Immature natural killer cell (primary cell): Measurements from ENCODE around the gene PIH1D1. TPM values are rescaled to one million over a fixed set of nuclear protein-coding genes. Genes with fewer than 3 reads are reported as not detected.
A peak's percentile ranks its signal among the peaks of the same experiment; 100 is the strongest.

Experiments
- DNase-seq, 3 donors: peaks; one replicate each; pipeline ENCODE4 v3.0.0; 2022; ENCODE audit warnings: mixed read lengths in 1 of 3
- H3K27ac Mint-ChIP-seq, 6 donors: one replicate each; pipeline ENCODE4 v1.8.0; 2020; ENCODE audit warnings: mixed read lengths in 6 of 6, mild to moderate bottlenecking in 5 of 6, inconsistent platforms in 4 of 6, moderate library complexity in 3 of 6
- H3K27me3 Mint-ChIP-seq, 3 donors: one replicate each; pipeline ENCODE4 v1.8.0; 2020 to 2021; ENCODE audit warnings: low read depth in 3 of 3, mild to moderate bottlenecking in 3 of 3, mixed read lengths in 3 of 3, moderate library complexity in 3 of 3, inconsistent platforms in 1 of 3
- H3K36me3 Mint-ChIP-seq, 3 donors: one replicate each; pipeline ENCODE4 v1.8.0; 2020; ENCODE audit warnings: mixed read lengths in 3 of 3, inconsistent platforms in 2 of 3, mild to moderate bottlenecking in 2 of 3
- H3K4me1 Mint-ChIP-seq, 2 donors: one replicate each; pipeline ENCODE4 v1.8.0; 2020; ENCODE audit warnings: inconsistent platforms in 2 of 2, mild to moderate bottlenecking in 2 of 2, mixed read lengths in 2 of 2, moderate library complexity in 1 of 2
- H3K4me3 Mint-ChIP-seq, 5 donors: one replicate each; pipeline ENCODE4 v1.8.0; 2020; ENCODE audit warnings: mild to moderate bottlenecking in 5 of 5, mixed read lengths in 5 of 5, inconsistent platforms in 3 of 5, moderate library complexity in 3 of 5
- H3K9me3 Mint-ChIP-seq, 6 donors: one replicate each; pipeline ENCODE4 v1.8.0; 2020; ENCODE audit warnings: mild to moderate bottlenecking in 6 of 6, mixed read lengths in 6 of 6, inconsistent platforms in 4 of 6, moderate library complexity in 3 of 6
- polyA plus RNA-seq, 3 donors: library from polyadenylated mRNA; unstranded; fragments of 300-500 nt; fragmentation: Illumina TruSeq; gene quantifications; one replicate each; pipeline ENCODE4 v1.2.3, GENCODE V29; 2021

PIH1D1 gene
- polyA plus RNA-seq, 3 donors from 2014 or later = 91.4 to 97.6 (median 93.3) TPM

GRCh38 chr19:49423985-49424303 lies 27.7 kb downstream of the PIH1D1 start:
- Mint-ChIP-seq H3K9me3 (peaks cover 0 to 2% (median 0%) of the 10 kb centered on the region in 6 donors), H3K4me1 (peaks cover 37 to 54% of the 10 kb centered on the region in 2 donors), H3K36me3 (peaks cover 0 to 4% (median 3%) of the 10 kb centered on the region in 3 donors), H3K4me3 (peak overlapping the region; percentile 49 to 74 (median 66)), H3K27ac (no peak overlapping the region), H3K27me3 (peaks cover 53 to 67% (median 61%) of the 10 kb centered on the region in 3 donors)
- DNase-seq = peak; percentile 39 to 49 (median 48)

GRCh38 chr19:49423071-49423984 lies 28.3 kb downstream of the PIH1D1 start, which contains the start of gene PTH2:
Gene PTH2, minus strand, starts transcription at chr19:49423441. Its CDS starts 102 bp downstream, at chr19:49423339.
- DNase-seq = no peak
- peaks cover 35 to 53% of the 10 kb centered on the region in 2 donors for H3K4me1 Mint-ChIP-seq
- peak within 1 kb of the TSS; percentile 70 to 79 (median 76) for H3K4me3 Mint-ChIP-seq

GRCh38 chr19:49422407-49423070 lies 29.1 kb downstream of the PIH1D1 start:
- Mint-ChIP-seq H3K9me3 (peaks cover 0 to 2% (median 0%) of the 10 kb centered on the region in 6 donors), H3K4me1 (peaks cover 28 to 45% of the 10 kb centered on the region in 2 donors), H3K4me3 (peak overlapping the region; percentile 66 to 79 (median 76)), H3K36me3 (peaks cover 0 to 4% (median 3%) of the 10 kb centered on the region in 3 donors), H3K27me3 (peaks cover 44 to 64% (median 59%) of the 10 kb centered on the region in 3 donors), H3K27ac (no peak overlapping the region)
- DNase-seq = peak; percentile 59 to 67 (median 61)

More at GRCh38 chr19:49423071-49423984, 28.3 kb downstream of the PIH1D1 start, which contains the start of gene PTH2:
- peaks cover 49 to 63% (median 62%) of the 10 kb centered on the region in 3 donors for H3K27me3 Mint-ChIP-seq
- H3K27ac Mint-ChIP-seq = no peak within 1 kb of the TSS
- peaks cover 0 to 4% (median 3%) of the 10 kb centered on the region in 3 donors for H3K36me3 Mint-ChIP-seq
- H3K9me3 Mint-ChIP-seq = peaks cover 0 to 2% (median 0%) of the 10 kb centered on the region in 6 donors

- peaks cover 0 to 4% (median 3%) of the 10 kb centered on the region in 3 donors for H3K36me3 Mint-ChIP-seq
- DNase-seq = no peak
- peaks cover 0 to 2% (median 0%) of the 10 kb centered on the region in 6 donors for H3K9me3 Mint-ChIP-seq
- no peak overlapping the region for H3K27ac Mint-ChIP-seq
- H3K4me1 Mint-ChIP-seq = peaks cover 28 to 42% of the 10 kb centered on the region in 2 donors
- peaks cover 39 to 59% (median 57%) of the 10 kb centered on the region in 3 donors for H3K27me3 Mint-ChIP-seq
- peak overlapping the region; percentile 36 to 74 (median 63) for H3K4me3 Mint-ChIP-seq
These were observed 29.8 kb downstream of the PIH1D1 start for GRCh38 chr19:49421878-49422202.

- no peak overlapping the region for H3K27ac Mint-ChIP-seq
- peaks cover 0 to 2% (median 0%) of the 10 kb centered on the region in 6 donors for H3K9me3 Mint-ChIP-seq
These were observed 30.4 kb downstream of the PIH1D1 start for GRCh38 chr19:49421039-49421877.

GRCh38 chr19:49420227-49420626 lies 31.4 kb downstream of the PIH1D1 start:
- H3K9me3 Mint-ChIP-seq = peaks cover 0 to 2% (median 0%) of the 10 kb centered on the region in 6 donors
- H3K27me3 Mint-ChIP-seq = peaks cover 26 to 51% (median 48%) of the 10 kb centered on the region in 3 donors
- peaks cover 0 to 4% (median 3%) of the 10 kb centered on the region in 3 donors for H3K36me3 Mint-ChIP-seq
- H3K27ac Mint-ChIP-seq = no peak overlapping the region
- DNase-seq = no peak
- H3K4me1 Mint-ChIP-seq = peaks cover 26 to 34% of the 10 kb centered on the region in 2 donors
- peak overlapping the region in 2 of 5 donors; percentile 34 to 50 for H3K4me3 Mint-ChIP-seq

More at GRCh38 chr19:49421039-49421877, 30.4 kb downstream of the PIH1D1 start:
- H3K36me3 Mint-ChIP-seq = peaks cover 0 to 4% (median 3%) of the 10 kb centered on the region in 3 donors
- DNase-seq = no peak
- H3K4me1 Mint-ChIP-seq = peaks cover 26 to 36% of the 10 kb centered on the region in 2 donors
- peak overlapping the region; percentile 32 to 74 (median 63) for H3K4me3 Mint-ChIP-seq
- H3K27me3 Mint-ChIP-seq = peaks cover 33 to 57% (median 55%) of the 10 kb centered on the region in 3 donors

GRCh38 chr19:49419173-49419572 lies 32.4 kb downstream of the PIH1D1 start:
- no peak overlapping the region for H3K27ac Mint-ChIP-seq

GRCh38 chr19:49418511-49418910 lies 33.1 kb downstream of the PIH1D1 start:
- peaks cover 0 to 2% (median 0%) of the 10 kb centered on the region in 6 donors for H3K9me3 Mint-ChIP-seq
- H3K4me1 Mint-ChIP-seq = peaks cover 20 to 28% of the 10 kb centered on the region in 2 donors
- H3K27ac Mint-ChIP-seq = no peak overlapping the region
- H3K4me3 Mint-ChIP-seq = no peak overlapping the region
- no peak for DNase-seq
- peaks cover 19 to 39% (median 37%) of the 10 kb centered on the region in 3 donors for H3K27me3 Mint-ChIP-seq
- peaks cover 0 to under 1% (median 0%) of the 10 kb centered on the region in 3 donors for H3K36me3 Mint-ChIP-seq

More at GRCh38 chr19:49419173-49419572, 32.4 kb downstream of the PIH1D1 start:
- no peak for DNase-seq
- Mint-ChIP-seq H3K4me1 (peaks cover 26 to 34% of the 10 kb centered on the region in 2 donors), H3K27me3 (peaks cover 26 to 45% (median 42%) of the 10 kb centered on the region in 3 donors), H3K36me3 (peaks cover 0 to 4% (median 3%) of the 10 kb centered on the region in 3 donors), H3K9me3 (peaks cover 0 to 2% (median 0%) of the 10 kb centered on the region in 6 donors), H3K4me3 (no peak overlapping the region)

- Mint-ChIP-seq H3K27ac (no peak overlapping the region), H3K9me3 (peaks cover 0 to 2% (median 0%) of the 10 kb centered on the region in 6 donors), H3K4me3 (no peak overlapping the region), H3K36me3 (no peaks in the 10 kb centered on the region), H3K4me1 (peaks cover 10 to 13% of the 10 kb centered on the region in 2 donors), H3K27me3 (peaks cover 12 to 35% (median 29%) of the 10 kb centered on the region in 3 donors)
- DNase-seq = no peak
These were observed 34.5 kb downstream of the PIH1D1 start for GRCh38 chr19:49417088-49417487.

GRCh38 chr19:49415810-49416200 lies 35.8 kb downstream of the PIH1D1 start:
- DNase-seq = no peak
- Mint-ChIP-seq H3K27me3 (peaks cover 15 to 27% (median 19%) of the 10 kb centered on the region in 3 donors), H3K4me1 (peaks cover under 1% of the 10 kb centered on the region in 2 donors), H3K27ac (no peak overlapping the region), H3K36me3 (no peaks in the 10 kb centered on the region), H3K9me3 (peaks cover 0 to 2% (median 0%) of the 10 kb centered on the region in 6 donors), H3K4me3 (no peak overlapping the region)

GRCh38 chr19:49415102-49415809 lies 36.4 kb downstream of the PIH1D1 start:
- DNase-seq = no peak

GRCh38 chr19:49414256-49414655 lies 37.4 kb downstream of the PIH1D1 start:
- Mint-ChIP-seq H3K4me3 (no peak overlapping the region), H3K27me3 (peaks cover 9 to 16% (median 11%) of the 10 kb centered on the region in 3 donors), H3K9me3 (no peaks in the 10 kb centered on the region), H3K27ac (no peak overlapping the region), H3K36me3 (no peaks in the 10 kb centered on the region), H3K4me1 (peaks cover 9% of the 10 kb centered on the region in 2 donors)
- no peak for DNase-seq

More at GRCh38 chr19:49415102-49415809, 36.4 kb downstream of the PIH1D1 start:
- H3K4me1 Mint-ChIP-seq = no peaks in the 10 kb centered on the region
- H3K4me3 Mint-ChIP-seq = no peak overlapping the region
- H3K27ac Mint-ChIP-seq = no peak overlapping the region
- no peaks in the 10 kb centered on the region for H3K9me3 Mint-ChIP-seq
- no peaks in the 10 kb centered on the region for H3K36me3 Mint-ChIP-seq
- peaks cover 13 to 23% (median 15%) of the 10 kb centered on the region in 3 donors for H3K27me3 Mint-ChIP-seq
